ENCODE measurements around the gene APOBEC3H.

- TF ChIP-seq, protein P1, sequence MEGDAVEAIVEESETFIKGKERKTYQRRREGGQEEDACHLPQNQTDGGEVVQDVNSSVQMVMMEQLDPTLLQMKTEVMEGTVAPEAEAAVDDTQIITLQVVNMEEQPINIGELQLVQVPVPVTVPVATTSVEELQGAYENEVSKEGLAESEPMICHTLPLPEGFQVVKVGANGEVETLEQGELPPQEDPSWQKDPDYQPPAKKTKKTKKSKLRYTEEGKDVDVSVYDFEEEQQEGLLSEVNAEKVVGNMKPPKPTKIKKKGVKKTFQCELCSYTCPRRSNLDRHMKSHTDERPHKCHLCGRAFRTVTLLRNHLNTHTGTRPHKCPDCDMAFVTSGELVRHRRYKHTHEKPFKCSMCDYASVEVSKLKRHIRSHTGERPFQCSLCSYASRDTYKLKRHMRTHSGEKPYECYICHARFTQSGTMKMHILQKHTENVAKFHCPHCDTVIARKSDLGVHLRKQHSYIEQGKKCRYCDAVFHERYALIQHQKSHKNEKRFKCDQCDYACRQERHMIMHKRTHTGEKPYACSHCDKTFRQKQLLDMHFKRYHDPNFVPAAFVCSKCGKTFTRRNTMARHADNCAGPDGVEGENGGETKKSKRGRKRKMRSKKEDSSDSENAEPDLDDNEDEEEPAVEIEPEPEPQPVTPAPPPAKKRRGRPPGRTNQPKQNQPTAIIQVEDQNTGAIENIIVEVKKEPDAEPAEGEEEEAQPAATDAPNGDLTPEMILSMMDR (conservative IDR thresholded peaks at IDR 0.05), result no peak
- TF ChIP-seq EZH2 (IDR thresholded peaks at IDR 0.05; ENCODE audit: low read depth), result no peak
Observed at GRCh38 chr22:39094717-39095389, 2.2 kb upstream of the APOBEC3H start.
